Endothelial cell of umbilical vein (primary cell): ENCODE data around the gene HTR3E. TPM values are rescaled to one million over a fixed set of nuclear protein-coding genes. Genes with fewer than 3 reads are reported as not detected.

Experiments
- BruUV-seq: library from RNA; stranded (reverse); fragments of 400-500 nt; replicated peaks from 2 replicates; lab custom pipeline; 2021; lab: Mats Ljungman, UMichigan
- CTCF ChIA-PET: fragments of 300-600, 350-600 bp; sonication (Branson Sonifier 250); formaldehyde crosslinking; loops from one replicate; lab custom pipeline; 2021; ENCODE audit warnings: antibody characterized with exemption, inconsistent platforms; lab: Charles Lee
- POLR2A ChIA-PET: fragments of 300-600, 350-600 bp; sonication (Branson Sonifier 250); formaldehyde crosslinking; loops from one replicate; lab custom pipeline; 2021; ENCODE audit warnings: antibody characterized with exemption, inconsistent platforms; lab: Charles Lee
- DNase-seq: peaks from one replicate; pipeline ENCODE4 v3.0.0-alpha.2; 2011; ENCODE audit warnings: low read depth, low spot score
- FAIRE-seq: peaks from 2 replicates; lab custom pipeline; 2011; peaks lifted over from hg19 to GRCh38; lab: Jason Lieb, UNC
- H2AFZ ChIP-seq: 2 replicates; pipeline ENCODE4 v1.6.0; 2012; ENCODE audit warnings: low read depth, low read length, control low read depth, inconsistent platforms
- H3K27ac ChIP-seq: 2 replicates; pipeline ENCODE4 v1.5.1; 2011; ENCODE audit warnings: low read depth, mild to moderate bottlenecking, control low read depth, low read length, moderate library complexity; ENCODE audit not compliant: insufficient read depth
- H3K27me3 ChIP-seq, 2 experiments: 2 replicates each; pipeline versions ENCODE4 v1.6.0 to v1.6.1; 2011; ENCODE audit warnings: low read length in 2 of 2, mixed read lengths in 1 of 2; ENCODE audit not compliant: control insufficient read depth in 2 of 2, insufficient read depth in 2 of 2
- H3K36me3 ChIP-seq, 2 experiments: 2 replicates in 1 of 2; 3 replicates in 1 of 2; pipeline ENCODE4 v1.5.1; 2011; ENCODE audit warnings: low read length in 2 of 2, mild to moderate bottlenecking in 1 of 2, moderate library complexity in 1 of 2; ENCODE audit not compliant: control insufficient read depth in 2 of 2, insufficient read depth in 2 of 2; ENCODE audit errors: extremely low read depth in 1 of 2
- H3K4me1 ChIP-seq: 3 replicates; pipeline ENCODE4 v1.5.1; 2011; ENCODE audit warnings: mild to moderate bottlenecking, low read length; ENCODE audit not compliant: control insufficient read depth, insufficient read depth; ENCODE audit errors: extremely low read depth
- H3K4me2 ChIP-seq: 2 replicates; pipeline ENCODE4 v1.6.1; 2011; ENCODE audit warnings: low read length, control low read depth, mixed read lengths; ENCODE audit not compliant: insufficient read depth
- H3K4me3 ChIP-seq, 3 experiments: fragments of 200-600 bp in 1 of 3; sonication (generic), shearing (Covaris generic) in 1 of 3; replicated peaks in 1 of 3; 2 replicates each; pipeline ENCODE4 v1.5.1; 2011 to 2016; ENCODE audit warnings: control low read depth in 3 of 3, low read length in 3 of 3, mild to moderate bottlenecking in 2 of 3, inconsistent platforms in 1 of 3, low read depth in 1 of 3, moderate library complexity in 1 of 3; ENCODE audit not compliant: insufficient read depth in 1 of 3
- H3K79me2 ChIP-seq: 2 replicates; pipeline ENCODE4 v1.6.0; 2012; ENCODE audit warnings: low read length, inconsistent platforms; ENCODE audit not compliant: control insufficient read depth, insufficient read depth
- H3K9ac ChIP-seq: replicated peaks from 2 replicates; pipeline ENCODE3; 2011; ENCODE audit warnings: low read length, control low read depth; ENCODE audit not compliant: insufficient read depth; ENCODE audit errors: extremely low read depth
- H3K9me1 ChIP-seq: replicated peaks from 3 replicates; pipeline ENCODE4 v1.6.0; 2011; ENCODE audit warnings: mild to moderate bottlenecking, low read length; ENCODE audit not compliant: control insufficient read depth, insufficient read depth; ENCODE audit errors: extremely low read depth
- H3K9me3 ChIP-seq: replicated peaks from 2 replicates; pipeline ENCODE4 v1.5.1; 2012; ENCODE audit warnings: low read length, inconsistent platforms; ENCODE audit not compliant: control insufficient read depth, insufficient read depth
- H4K20me1 ChIP-seq: replicated peaks from 2 replicates; pipeline ENCODE3; 2011; ENCODE audit warnings: mild to moderate bottlenecking, low read length; ENCODE audit not compliant: control insufficient read depth, insufficient read depth; ENCODE audit errors: extremely low read depth
- CTCF ChIP-seq, 2 donors: IDR thresholded peaks; 1 replicate in 1 of 2; 2 replicates in 1 of 2; pipeline ENCODE4 v1.5.1; 2011; ENCODE audit warnings: low read length in 2 of 2, mild to moderate bottlenecking in 2 of 2, moderate library complexity in 2 of 2, control low read depth in 1 of 2, inconsistent platforms in 1 of 2, low read depth in 1 of 2; ENCODE audit not compliant: insufficient read depth in 1 of 2; ENCODE audit errors: extremely low read depth in 1 of 2
- EZH2 ChIP-seq: IDR thresholded peaks from 2 replicates; pipeline ENCODE4 v1.6.1; 2012; ENCODE audit warnings: borderline replicate concordance, low read depth, mild to moderate bottlenecking, moderate library complexity, low read length, inconsistent platforms; ENCODE audit not compliant: severe bottlenecking
- FOS ChIP-seq: IDR thresholded peaks from 2 replicates; pipeline ENCODE4 v1.6.1; 2011; ENCODE audit warnings: mild to moderate bottlenecking, low read length, moderate library complexity, borderline replicate concordance; ENCODE audit not compliant: insufficient read depth
- GATA2 ChIP-seq: IDR thresholded peaks from 2 replicates; pipeline ENCODE4 v1.7.0; 2011; ENCODE audit warnings: low read depth, mild to moderate bottlenecking, moderate library complexity, mixed read lengths, low read length; ENCODE audit not compliant: insufficient read length, insufficient read depth
- JUN ChIP-seq: IDR thresholded peaks from 2 replicates; pipeline ENCODE4 v1.6.1; 2011; ENCODE audit warnings: borderline replicate concordance, low read depth; ENCODE audit not compliant: insufficient read length, insufficient read depth
- MAX ChIP-seq: IDR thresholded peaks from 2 replicates; pipeline ENCODE4 v1.6.1; 2011; ENCODE audit not compliant: insufficient read depth, insufficient read length
- MYC ChIP-seq: IDR thresholded peaks from one replicate; pipeline ENCODE4 v1.6.1; 2011; ENCODE audit warnings: mild to moderate bottlenecking, low read depth, low read length
- POLR2A ChIP-seq: IDR thresholded peaks from 2 replicates; pipeline ENCODE4 v1.6.1; 2012; ENCODE audit warnings: low read depth, mild to moderate bottlenecking, control low read depth, low read length
- POLR2AphosphoS5 ChIP-seq: IDR thresholded peaks from 2 replicates; pipeline ENCODE4 v1.6.1; 2012; ENCODE audit warnings: low read depth, mild to moderate bottlenecking, control low read depth, low read length, moderate library complexity; ENCODE audit not compliant: insufficient read depth
- dilution Hi-C: fragments of 300-500 bp; cut with MboI; formaldehyde crosslinking; loops from one replicate; pipeline ENCODE4 v1.15.0; 2019; ENCODE audit warnings: low sequenced_read_pairs; ENCODE audit not compliant: extremely low pct_ligation_motif_present
- intact Hi-C: fragments of 100-400 bp; cut with micrococcal nuclease; formaldehyde crosslinking; loops from one replicate; pipeline ENCODE4 v1.10.0; 2022
- polyA plus RNA-seq, 4 experiments: library from polyadenylated mRNA; depleted of rRNA in 3 of 4; stranded (reverse) in 3 of 4; unstranded in 1 of 4; fragments of >200 nt; gene quantifications; 2 replicates each; pipeline versions ENCODE4 v1.2.1 to v1.2.3, GENCODE V29; 2011 to 2012; ENCODE audit warnings: missing spikeins in 1 of 4
- total RNA-seq: library from RNA; stranded (reverse); gene quantifications from 2 replicates; pipeline ENCODE4 v1.2.3, GENCODE V29; 2021

Gene HTR3E
- total and polyA plus RNA-seq, 2 donors (not counting 3 experiments of a cell fraction or from before 2014, with no cell fraction given): not detected

- H4K20me1 ChIP-seq: no peaks in the 10 kb centered on the region
- CTCF ChIA-PET: interaction anchor here (1.0 kb wide), 1 partner anchor 14 kb away, joined by 3 read pairs; no protein-coding TSS in a partner anchor
- no peak overlapping the region for H3K4me3 ChIP-seq
- H3K9me1 ChIP-seq: no peaks in the 10 kb centered on the region
- FAIRE-seq (no peak), DNase-seq (no peak)
- no peak overlapping the region for H3K4me2 ChIP-seq
- no peak overlapping the region for H3K9ac ChIP-seq
- dilution Hi-C loops (no loop called here), intact Hi-C loops (no loop called here)
- H3K36me3 ChIP-seq: no peaks in the 10 kb centered on the region
- H3K79me2 ChIP-seq: no peaks in the 10 kb centered on the region
- no peaks in the 10 kb centered on the region for H3K9me3 ChIP-seq
- peaks cover 2 to 11% of the 10 kb centered on the region in 2 experiments for H3K27me3 ChIP-seq
- H3K27ac ChIP-seq: no peak overlapping the region
- TF ChIP-seq CTCF (IDR thresholded peaks at IDR 0.05; ENCODE audit: extremely low read depth in 1 of 2, insufficient read depth in 1 of 2, low read depth in 1 of 2, low read length in 2 of 2) (no peak), POLR2AphosphoS5 (no peak), GATA2 (no peak), MYC (no peak), JUN (no peak), EZH2 (no peak), FOS (no peak), MAX (no peak), POLR2A (no peak)
- no peaks in the 10 kb centered on the region for H3K4me1 ChIP-seq
- POLR2A ChIA-PET: no interaction called here
- no TSS peak for BruUV-seq
- no peak overlapping the region for H2AFZ ChIP-seq
These were observed 13.5 kb downstream of the HTR3E start for GRCh38 chr3:184110316-184110725.
